ENCODE results near the gene ERLEC1.

DNA sequence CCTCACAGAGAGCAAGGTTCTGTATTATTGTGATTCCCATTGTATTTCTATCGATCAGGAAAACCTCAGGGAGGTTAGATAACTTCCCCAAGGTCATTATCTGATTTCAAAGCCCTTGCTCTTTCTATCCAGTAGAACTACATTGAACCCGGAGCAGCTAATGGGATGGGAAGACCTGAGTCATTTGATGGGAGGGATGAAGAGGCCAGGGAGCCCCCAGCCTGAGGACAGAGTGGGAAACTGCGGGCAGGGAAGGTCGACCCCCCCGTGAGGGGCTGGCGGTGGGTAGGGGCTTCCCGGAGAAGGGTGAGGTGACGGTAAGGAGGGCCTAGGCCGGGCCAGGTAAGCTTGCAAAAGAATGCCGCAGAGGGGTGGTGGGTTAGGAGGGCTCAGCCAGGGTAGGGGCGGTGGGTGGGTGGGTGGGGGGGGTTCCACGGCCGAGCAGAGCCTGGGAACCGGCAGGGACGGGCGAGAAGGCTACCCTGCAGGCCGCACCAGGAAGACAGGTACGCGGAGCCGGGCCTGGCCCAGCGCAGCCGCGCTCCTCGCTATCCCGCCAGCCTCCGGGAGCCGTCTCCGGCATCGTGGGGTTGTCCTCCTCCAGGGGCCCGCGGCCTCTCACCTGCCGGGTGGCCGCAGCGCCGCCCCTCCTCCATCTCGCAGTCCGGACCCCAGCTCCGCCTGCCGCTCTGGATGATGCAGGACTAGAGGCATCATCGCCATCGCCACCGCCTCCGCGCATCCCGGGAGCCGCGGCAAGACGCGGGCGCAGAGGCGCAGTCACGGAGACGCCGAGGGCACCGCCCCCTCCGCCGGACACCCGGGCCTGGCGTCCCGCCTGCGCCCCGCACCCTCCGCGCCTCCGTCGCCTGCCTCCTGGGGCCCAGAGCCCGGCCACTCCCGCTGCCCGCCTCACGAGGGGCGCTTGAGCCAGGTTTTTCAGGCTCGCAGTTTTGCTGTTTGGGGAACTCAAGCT, 72.7 kb downstream of the ERLEC1 start, which contains the start of gene GPR75:
- TF ChIP-seq, protein P1, sequence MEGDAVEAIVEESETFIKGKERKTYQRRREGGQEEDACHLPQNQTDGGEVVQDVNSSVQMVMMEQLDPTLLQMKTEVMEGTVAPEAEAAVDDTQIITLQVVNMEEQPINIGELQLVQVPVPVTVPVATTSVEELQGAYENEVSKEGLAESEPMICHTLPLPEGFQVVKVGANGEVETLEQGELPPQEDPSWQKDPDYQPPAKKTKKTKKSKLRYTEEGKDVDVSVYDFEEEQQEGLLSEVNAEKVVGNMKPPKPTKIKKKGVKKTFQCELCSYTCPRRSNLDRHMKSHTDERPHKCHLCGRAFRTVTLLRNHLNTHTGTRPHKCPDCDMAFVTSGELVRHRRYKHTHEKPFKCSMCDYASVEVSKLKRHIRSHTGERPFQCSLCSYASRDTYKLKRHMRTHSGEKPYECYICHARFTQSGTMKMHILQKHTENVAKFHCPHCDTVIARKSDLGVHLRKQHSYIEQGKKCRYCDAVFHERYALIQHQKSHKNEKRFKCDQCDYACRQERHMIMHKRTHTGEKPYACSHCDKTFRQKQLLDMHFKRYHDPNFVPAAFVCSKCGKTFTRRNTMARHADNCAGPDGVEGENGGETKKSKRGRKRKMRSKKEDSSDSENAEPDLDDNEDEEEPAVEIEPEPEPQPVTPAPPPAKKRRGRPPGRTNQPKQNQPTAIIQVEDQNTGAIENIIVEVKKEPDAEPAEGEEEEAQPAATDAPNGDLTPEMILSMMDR (IDR thresholded peaks at IDR 0.05) = peak in 1 of 4 donors; percentile 9
- no peak for TF ChIP-seq POLR2A (IDR thresholded peaks at IDR 0.05)

Measured in right lobe of liver (tissue), 4 donors.